GM23338 (cell line): ENCODE data around the gene C16orf74.

Experiments used
- CREB1 ChIP-seq: fragments of 250-450 bp; sonication (Bioruptor Pico); IDR thresholded peaks from 2 replicates; pipeline ENCODE4 v1.5.0; 2020; ENCODE audit warnings: low read depth, mild to moderate bottlenecking, moderate library complexity
- EZH2 ChIP-seq: fragments of 200-600 bp; sonication (generic); IDR thresholded peaks from one replicate; pipeline ENCODE4 v1.8.0; 2017; ENCODE audit warnings: antibody characterized with exemption, mild to moderate bottlenecking, low read depth; ENCODE audit not compliant: unreplicated experiment
- EZH2phosphoT487 ChIP-seq: fragments of 200-600 bp; sonication (generic); IDR thresholded peaks from one replicate; pipeline ENCODE4 v1.8.1; 2018; ENCODE audit warnings: antibody characterized with exemption; ENCODE audit not compliant: unreplicated experiment
- JUNB ChIP-seq: IDR thresholded peaks from one replicate; pipeline ENCODE4 v1.6.1; 2016; ENCODE audit warnings: antibody characterized with exemption; ENCODE audit not compliant: unreplicated experiment
- NANOG ChIP-seq: IDR thresholded peaks from 2 replicates; pipeline ENCODE4 v1.6.1; 2016; ENCODE audit warnings: antibody characterized with exemption, borderline replicate concordance
- POLR2AphosphoS5 ChIP-seq: IDR thresholded peaks from 2 replicates; pipeline ENCODE4 v1.6.1; 2016; ENCODE audit warnings: antibody characterized with exemption, low read depth
- STAT1 ChIP-seq: IDR thresholded peaks from one replicate; pipeline ENCODE4 v1.6.1; 2016; ENCODE audit warnings: antibody characterized with exemption; ENCODE audit not compliant: unreplicated experiment
- ZNF114 ChIP-seq: fragments of 250-450 bp; sonication (Bioruptor Pico); IDR thresholded peaks from 2 replicates; pipeline ENCODE4 v1.5.0; 2020; ENCODE audit warnings: mild to moderate bottlenecking, moderate library complexity
- ZNF331 ChIP-seq: fragments of 250-450 bp; sonication (Bioruptor Pico); IDR thresholded peaks from 2 replicates; pipeline ENCODE4 v1.5.0; 2020; ENCODE audit warnings: low read depth, mild to moderate bottlenecking, moderate library complexity
- TF ChIP-seq, protein P1 (sequence below): IDR thresholded peaks from one replicate; pipeline ENCODE4 v1.6.1; 2018; ENCODE audit warnings: antibody characterized with exemption; ENCODE audit not compliant: unreplicated experiment
- TF ChIP-seq, protein P2 (sequence below): IDR thresholded peaks from 2 replicates; pipeline ENCODE4 v1.6.1; 2016; ENCODE audit warnings: antibody characterized with exemption
- TF ChIP-seq, protein P3 (sequence below), 2 experiments: fragments of 200-600 bp in 1 of 2; sonication (generic) in 1 of 2; conservative IDR thresholded peaks; 2 replicates each; pipeline versions ENCODE4 v1.5.1 to v1.6.1; 2016 to 2017; ENCODE audit warnings: antibody characterized with exemption in 2 of 2, low read depth in 2 of 2, mild to moderate bottlenecking in 2 of 2, moderate library complexity in 1 of 2

DNA sequence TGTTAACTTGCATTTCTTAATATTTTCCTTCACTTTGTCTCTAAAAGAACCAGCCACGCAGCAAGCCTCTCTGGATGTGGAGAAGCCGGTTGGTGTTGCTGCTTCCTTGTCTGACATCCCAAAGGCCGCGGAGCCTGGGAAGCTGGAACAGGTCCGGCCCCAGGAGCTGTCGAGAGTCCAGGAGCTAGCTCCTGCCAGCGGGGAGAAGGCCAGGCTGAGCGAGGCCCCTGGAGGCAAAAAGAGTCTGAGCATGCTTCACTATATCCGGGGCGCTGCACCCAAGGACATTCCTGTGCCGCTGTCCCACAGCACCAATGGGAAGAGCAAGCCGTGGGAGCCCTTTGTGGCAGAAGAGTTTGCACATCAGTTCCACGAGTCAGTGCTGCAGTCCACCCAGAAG is 85.0 kb downstream of the C16orf74 start:
- TF ChIP-seq EZH2 (no peak), POLR2AphosphoS5 (no peak), JUNB (no peak), EZH2phosphoT487 (no peak), ZNF114 (CRISPR knock-in tag) (no peak), NANOG (no peak), CREB1 (CRISPR knock-in tag) (no peak), ZNF331 (CRISPR knock-in tag) (no peak), STAT1 (no peak)
- TF ChIP-seq, protein P1, sequence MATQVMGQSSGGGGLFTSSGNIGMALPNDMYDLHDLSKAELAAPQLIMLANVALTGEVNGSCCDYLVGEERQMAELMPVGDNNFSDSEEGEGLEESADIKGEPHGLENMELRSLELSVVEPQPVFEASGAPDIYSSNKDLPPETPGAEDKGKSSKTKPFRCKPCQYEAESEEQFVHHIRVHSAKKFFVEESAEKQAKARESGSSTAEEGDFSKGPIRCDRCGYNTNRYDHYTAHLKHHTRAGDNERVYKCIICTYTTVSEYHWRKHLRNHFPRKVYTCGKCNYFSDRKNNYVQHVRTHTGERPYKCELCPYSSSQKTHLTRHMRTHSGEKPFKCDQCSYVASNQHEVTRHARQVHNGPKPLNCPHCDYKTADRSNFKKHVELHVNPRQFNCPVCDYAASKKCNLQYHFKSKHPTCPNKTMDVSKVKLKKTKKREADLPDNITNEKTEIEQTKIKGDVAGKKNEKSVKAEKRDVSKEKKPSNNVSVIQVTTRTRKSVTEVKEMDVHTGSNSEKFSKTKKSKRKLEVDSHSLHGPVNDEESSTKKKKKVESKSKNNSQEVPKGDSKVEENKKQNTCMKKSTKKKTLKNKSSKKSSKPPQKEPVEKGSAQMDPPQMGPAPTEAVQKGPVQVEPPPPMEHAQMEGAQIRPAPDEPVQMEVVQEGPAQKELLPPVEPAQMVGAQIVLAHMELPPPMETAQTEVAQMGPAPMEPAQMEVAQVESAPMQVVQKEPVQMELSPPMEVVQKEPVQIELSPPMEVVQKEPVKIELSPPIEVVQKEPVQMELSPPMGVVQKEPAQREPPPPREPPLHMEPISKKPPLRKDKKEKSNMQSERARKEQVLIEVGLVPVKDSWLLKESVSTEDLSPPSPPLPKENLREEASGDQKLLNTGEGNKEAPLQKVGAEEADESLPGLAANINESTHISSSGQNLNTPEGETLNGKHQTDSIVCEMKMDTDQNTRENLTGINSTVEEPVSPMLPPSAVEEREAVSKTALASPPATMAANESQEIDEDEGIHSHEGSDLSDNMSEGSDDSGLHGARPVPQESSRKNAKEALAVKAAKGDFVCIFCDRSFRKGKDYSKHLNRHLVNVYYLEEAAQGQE: no peak
- TF ChIP-seq, protein P2, sequence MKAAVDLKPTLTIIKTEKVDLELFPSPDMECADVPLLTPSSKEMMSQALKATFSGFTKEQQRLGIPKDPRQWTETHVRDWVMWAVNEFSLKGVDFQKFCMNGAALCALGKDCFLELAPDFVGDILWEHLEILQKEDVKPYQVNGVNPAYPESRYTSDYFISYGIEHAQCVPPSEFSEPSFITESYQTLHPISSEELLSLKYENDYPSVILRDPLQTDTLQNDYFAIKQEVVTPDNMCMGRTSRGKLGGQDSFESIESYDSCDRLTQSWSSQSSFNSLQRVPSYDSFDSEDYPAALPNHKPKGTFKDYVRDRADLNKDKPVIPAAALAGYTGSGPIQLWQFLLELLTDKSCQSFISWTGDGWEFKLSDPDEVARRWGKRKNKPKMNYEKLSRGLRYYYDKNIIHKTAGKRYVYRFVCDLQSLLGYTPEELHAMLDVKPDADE: no peak
- TF ChIP-seq, protein P3, sequence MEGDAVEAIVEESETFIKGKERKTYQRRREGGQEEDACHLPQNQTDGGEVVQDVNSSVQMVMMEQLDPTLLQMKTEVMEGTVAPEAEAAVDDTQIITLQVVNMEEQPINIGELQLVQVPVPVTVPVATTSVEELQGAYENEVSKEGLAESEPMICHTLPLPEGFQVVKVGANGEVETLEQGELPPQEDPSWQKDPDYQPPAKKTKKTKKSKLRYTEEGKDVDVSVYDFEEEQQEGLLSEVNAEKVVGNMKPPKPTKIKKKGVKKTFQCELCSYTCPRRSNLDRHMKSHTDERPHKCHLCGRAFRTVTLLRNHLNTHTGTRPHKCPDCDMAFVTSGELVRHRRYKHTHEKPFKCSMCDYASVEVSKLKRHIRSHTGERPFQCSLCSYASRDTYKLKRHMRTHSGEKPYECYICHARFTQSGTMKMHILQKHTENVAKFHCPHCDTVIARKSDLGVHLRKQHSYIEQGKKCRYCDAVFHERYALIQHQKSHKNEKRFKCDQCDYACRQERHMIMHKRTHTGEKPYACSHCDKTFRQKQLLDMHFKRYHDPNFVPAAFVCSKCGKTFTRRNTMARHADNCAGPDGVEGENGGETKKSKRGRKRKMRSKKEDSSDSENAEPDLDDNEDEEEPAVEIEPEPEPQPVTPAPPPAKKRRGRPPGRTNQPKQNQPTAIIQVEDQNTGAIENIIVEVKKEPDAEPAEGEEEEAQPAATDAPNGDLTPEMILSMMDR (conservative IDR thresholded peaks at IDR 0.05; ENCODE audit: low read depth in 2 of 2): no peak
